Transverse colon (tissue), 4 donors: ENCODE results near the gene DCPS. TPM values are rescaled to one million over a fixed set of nuclear protein-coding genes. Genes with fewer than 3 reads are reported as not detected.

Experiments
- DNase-seq: peaks from one replicate; pipeline ENCODE4 v3.0.0-alpha.2; 2019
- H3K27ac ChIP-seq, 4 donors: fragments of 200-600 bp; sonication (generic); 2 replicates each; pipeline ENCODE4 v1.5.1; 2016 to 2018; ENCODE audit warnings: inconsistent platforms in 4 of 4
- H3K27me3 ChIP-seq: fragments of 200-600 bp; sonication (generic); 2 replicates; pipeline ENCODE4 v1.5.1; 2017; ENCODE audit warnings: inconsistent platforms
- H3K36me3 ChIP-seq, 4 donors: fragments of 200-600 bp; sonication (generic); 2 replicates each; pipeline ENCODE4 v1.5.1; 2017 to 2019; ENCODE audit warnings: inconsistent platforms in 4 of 4
- H3K4me1 ChIP-seq, 4 donors: fragments of 200-600 bp; sonication (generic); 2 replicates each; pipeline ENCODE4 v1.5.1; 2017 to 2020; ENCODE audit warnings: inconsistent platforms in 4 of 4
- H3K4me3 ChIP-seq, 4 donors: fragments of 200-600 bp; sonication (generic); 1 replicate in 1 of 4; 2 replicates in 3 of 4; pipeline versions ENCODE4 v1.5.1 to v1.6.1; 2017 to 2019; ENCODE audit warnings: inconsistent platforms in 4 of 4
- H3K9me3 ChIP-seq, 2 donors: fragments of 200-600 bp; sonication (generic); 2 replicates each; pipeline ENCODE4 v1.5.1; 2017 to 2019; ENCODE audit warnings: inconsistent platforms in 2 of 2
- CTCF ChIP-seq, 5 experiments: fragments of 200-600 bp in 3 of 5; fragments of 450-650 bp in 2 of 5; sonication (generic) in 3 of 5; IDR thresholded peaks; 1 replicate in 2 of 5; 2 replicates in 3 of 5; pipeline ENCODE4 v1.5.1; 2016 to 2017; ENCODE audit warnings: antibody characterized with exemption in 5 of 5, inconsistent platforms in 3 of 5, mild to moderate bottlenecking in 2 of 5, moderate library complexity in 1 of 5
- EP300 ChIP-seq: sonication (generic); formaldehyde crosslinking; IDR thresholded peaks from one replicate; pipeline ENCODE4 v1.6.1; 2017; ENCODE audit warnings: antibody characterized with exemption, low read depth
- POLR2A ChIP-seq: fragments of 450-650 bp; IDR thresholded peaks from one replicate; pipeline ENCODE4 v1.6.1; 2016; ENCODE audit warnings: antibody characterized with exemption, mild to moderate bottlenecking, moderate library complexity
- POLR2AphosphoS5 ChIP-seq, 3 donors: sonication (generic); formaldehyde crosslinking; IDR thresholded peaks; one replicate each; pipeline ENCODE4 v1.6.1; 2016; ENCODE audit warnings: antibody characterized with exemption in 3 of 3
- WGBS, 2 donors: methylation state at CpG; one replicate each; pipeline ENCODE4 v1.1.5; 2018; ENCODE audit warnings: low coverage in 1 of 2; 5-methylcytosine and 5-hydroxymethylcytosine counted together
- in situ Hi-C, 4 donors: fragments of 200-750 bp; cut with MboI; loops; one replicate each; pipeline versions ENCODE4 v1.15.0 to v1.15.1; 2017; ENCODE audit warnings: low sequenced_read_pairs in 3 of 4, low pct_ligation_motif_present in 1 of 4, low pct_unique_long_range_greater_than_20kb in 1 of 4
- intact Hi-C: fragments of 100-400 bp; cut with DNase I; formaldehyde crosslinking; loops from one replicate; pipeline ENCODE4 v1.15.1; 2023; ENCODE audit warnings: low total_unique reads
- total RNA-seq, 4 donors: library from RNA; depleted of rRNA; stranded (reverse); fragments of >200 nt; gene quantifications; one replicate each; pipeline ENCODE4 v1.1.0, GENCODE V29; 2016

DCPS gene
- total RNA-seq, 4 donors from 2014 or later = 0.40 to 13.7 (median 11.3) TPM

GRCh38 chr11:126387857-126388256 is 84.0 kb downstream of the DCPS start:
- intact Hi-C loops (no loop called here), in situ Hi-C loops (no loop called here)
- 77 to 80% methylated on average over 5 of the region's 5 CpGs for WGBS, 2 donors
- H3K4me1 ChIP-seq = peaks cover 9 to 43% (median 18%) of the 10 kb centered on the region in 4 donors
- no peaks in the 10 kb centered on the region for H3K27me3 ChIP-seq
- no peak for DNase-seq
- TF ChIP-seq EP300 (no peak), POLR2A (no peak), POLR2AphosphoS5 (IDR thresholded peaks at IDR 0.05) (no peak), CTCF (IDR thresholded peaks at IDR 0.05) (no peak)
- H3K9me3 ChIP-seq = no peaks in the 10 kb centered on the region
- H3K36me3 ChIP-seq = no peaks in the 10 kb centered on the region
- peak overlapping the region in 1 of 4 donors; percentile 66 for H3K27ac ChIP-seq
- no peak overlapping the region for H3K4me3 ChIP-seq

DNA sequence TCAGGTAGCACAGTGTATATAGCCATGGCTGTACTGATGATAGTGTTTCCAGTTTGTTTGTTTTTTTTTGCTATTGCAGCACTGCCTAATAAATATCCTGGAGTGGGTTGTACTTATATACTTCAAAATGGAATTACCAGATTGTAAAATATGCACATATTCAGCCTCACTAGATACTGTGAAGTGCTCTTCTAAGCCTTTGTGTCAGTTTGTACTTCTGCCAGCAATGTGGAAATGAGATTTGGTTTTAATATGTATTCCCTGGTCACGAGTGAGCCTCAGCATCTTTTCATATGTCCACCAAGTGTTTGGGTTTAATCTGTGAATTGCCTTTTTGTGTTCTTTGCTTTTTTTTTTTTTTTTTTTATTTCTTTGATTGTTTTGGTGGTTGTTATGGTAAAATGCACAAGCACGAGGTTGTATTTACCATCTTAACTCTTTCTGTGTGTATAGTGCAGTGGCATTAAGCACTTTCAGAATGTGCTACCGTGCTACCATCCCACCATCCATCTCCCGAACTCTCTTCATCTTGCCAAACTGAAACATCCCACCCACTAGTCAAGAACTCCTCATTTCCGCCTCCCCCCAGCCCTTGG is 86.5 kb downstream of the DCPS start:
- intact Hi-C loops = no loop called here
- no peak for DNase-seq
- Histone ChIP-seq H3K4me1 (peaks cover 6 to 40% (median 18%) of the 10 kb centered on the region in 4 donors), H3K27me3 (no peaks in the 10 kb centered on the region), H3K36me3 (no peaks in the 10 kb centered on the region), H3K9me3 (no peaks in the 10 kb centered on the region), H3K4me3 (no peak overlapping the region), H3K27ac (no peak overlapping the region)
- 45 to 56% methylated on average over 3 to 5 of the region's 5 CpGs for WGBS, 2 donors
- no peak for TF ChIP-seq CTCF (IDR thresholded peaks at IDR 0.05)
- in situ Hi-C loops = no loop called here

DNA sequence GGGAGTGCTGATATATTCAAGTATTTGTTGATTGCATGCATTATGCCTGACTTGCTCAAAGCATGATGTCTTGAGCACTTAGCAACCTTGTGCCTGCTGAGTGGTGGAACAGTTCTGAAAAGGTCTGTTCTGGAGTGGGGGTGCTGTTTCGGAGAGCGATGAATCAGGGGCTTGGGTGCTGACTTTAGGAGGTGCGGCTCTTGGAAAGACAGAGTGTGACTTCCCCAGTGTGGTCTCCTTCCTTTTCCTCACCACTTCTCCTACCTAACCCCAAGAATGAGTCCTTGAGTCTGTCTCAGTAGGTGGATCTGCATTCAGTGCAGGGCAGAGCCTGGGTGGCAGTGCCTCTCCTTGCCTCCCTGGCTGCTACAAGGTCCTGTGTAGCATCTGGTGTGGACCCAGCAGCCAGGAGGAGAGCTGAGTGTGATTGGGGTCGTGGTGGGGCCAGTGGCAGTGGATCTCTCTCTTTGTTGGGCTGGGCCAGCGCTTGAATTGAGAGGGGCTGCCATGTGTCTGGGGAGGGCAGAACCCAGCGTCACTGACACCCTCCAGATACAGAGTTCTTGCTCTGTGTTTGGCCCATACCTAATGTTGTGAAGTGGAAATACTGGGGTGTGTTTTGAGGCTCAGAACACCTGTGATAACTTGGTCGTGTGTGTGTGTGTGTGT is 87.6 kb downstream of the DCPS start:
- Histone ChIP-seq H3K36me3 (no peaks in the 10 kb centered on the region), H3K4me1 (peaks cover 1 to 29% (median 12%) of the 10 kb centered on the region in 4 donors), H3K27me3 (no peaks in the 10 kb centered on the region), H3K27ac (peak overlapping the region in 1 of 4 donors; percentile 30), H3K9me3 (no peaks in the 10 kb centered on the region), H3K4me3 (no peak overlapping the region)
- no peak for DNase-seq
- in situ Hi-C loops = no loop called here
- TF ChIP-seq POLR2AphosphoS5 (IDR thresholded peaks at IDR 0.05) = no peak
- TF ChIP-seq POLR2A = no peak
- TF ChIP-seq EP300 = no peak
- TF ChIP-seq CTCF (IDR thresholded peaks at IDR 0.05) = no peak
- WGBS, 2 donors = 79 to 80% methylated on average over 1 to 7 of the region's 7 CpGs
- intact Hi-C loops = no loop called here

GRCh38 chr11:126391970-126392632 is 88.2 kb downstream of the DCPS start:
- Histone ChIP-seq H3K9me3 (no peaks in the 10 kb centered on the region), H3K4me1 (peaks cover 0 to 22% (median 7%) of the 10 kb centered on the region in 4 donors), H3K36me3 (no peaks in the 10 kb centered on the region), H3K4me3 (no peak overlapping the region), H3K27me3 (no peaks in the 10 kb centered on the region), H3K27ac (peak overlapping the region in 3 of 4 donors; percentile 2 to 58 (median 13))
- 60 to 64% methylated on average over 1 to 8 of the region's 8 CpGs for WGBS, 2 donors
- intact Hi-C loops = no loop called here
- no peak for TF ChIP-seq CTCF (IDR thresholded peaks at IDR 0.05)
- TF ChIP-seq POLR2A = no peak
- no peak for TF ChIP-seq POLR2AphosphoS5 (IDR thresholded peaks at IDR 0.05)
- TF ChIP-seq EP300 = no peak
- in situ Hi-C loops = no loop called here
- DNase-seq = no peak
